Measurements from ENCODE around the gene CYGB. TPM values are rescaled to one million over a fixed set of nuclear protein-coding genes. Genes with fewer than 3 reads are reported as not detected.

CYGB gene
- total and polyA plus RNA-seq, 2 of the 13 experiments (the other 11 are each of a cell fraction or from before 2014, with no cell fraction given), result 18.9 to 27.1 TPM

GRCh38 chr17:76501018-76501826 lies 36.3 kb downstream of the CYGB start, which contains the start of gene RHBDF2 (continued):
- TF ChIP-seq TERF1 (CRISPR knock-in tag; IDR thresholded peaks at IDR 0.05) (no peak), GPBP1L1 (CRISPR knock-in tag; IDR thresholded peaks at IDR 0.05) (no peak), ZNF572 (CRISPR knock-in tag; IDR thresholded peaks at IDR 0.05) (no peak; the same call in 1 of the 2 replicates), ONECUT2 (CRISPR knock-in tag; IDR thresholded peaks at IDR 0.05) (no peak), ZNF614 (CRISPR knock-in tag; IDR thresholded peaks at IDR 0.05; ENCODE audit: borderline replicate concordance) (peak; percentile 50; the same call in 1 of the 2 replicates), ZSCAN25 (CRISPR knock-in tag; IDR thresholded peaks at IDR 0.05) (peak; percentile 85), ZNF775 (CRISPR knock-in tag; IDR thresholded peaks at IDR 0.05; ENCODE audit: borderline replicate concordance) (no peak), ZFP36L1 (CRISPR knock-in tag; IDR thresholded peaks at IDR 0.05) (peak; percentile 64; the same call in 1 of the 2 replicates), ZNF225 (CRISPR knock-in tag; IDR thresholded peaks at IDR 0.05) (peak; percentile 64), ESRRA (CRISPR knock-in tag; IDR thresholded peaks at IDR 0.05; ENCODE audit: low read depth) (no peak), JUN (CRISPR knock-in tag; IDR thresholded peaks at IDR 0.05) (no peak), HNF4A (CRISPR knock-in tag; IDR thresholded peaks at IDR 0.05) (no peak), ZNF574 (CRISPR knock-in tag; IDR thresholded peaks at IDR 0.05) (peak; percentile 81), ZNF382 (CRISPR knock-in tag; IDR thresholded peaks at IDR 0.05; ENCODE audit: borderline replicate concordance) (no peak), POGZ (CRISPR knock-in tag; IDR thresholded peaks at IDR 0.05) (no peak), U2AF1 (optimal IDR thresholded peaks at IDR 0.05; ENCODE audit: low read depth, low read length) (no peak), ZNF276 (CRISPR knock-in tag; IDR thresholded peaks at IDR 0.05; ENCODE audit: low read depth) (no peak; the same call in 1 of the 2 replicates), AHR (CRISPR knock-in tag; IDR thresholded peaks at IDR 0.05) (no peak), ZFP41 (CRISPR knock-in tag; IDR thresholded peaks at IDR 0.05; ENCODE audit: borderline replicate concordance) (no peak), MTF1 (CRISPR knock-in tag; IDR thresholded peaks at IDR 0.05) (no peak), ZNF784 (CRISPR knock-in tag; IDR thresholded peaks at IDR 0.05; ENCODE audit: borderline replicate concordance) (peak; percentile 55; the same call in 1 of the 2 replicates), TOE1 (CRISPR knock-in tag; IDR thresholded peaks at IDR 0.05) (no peak)
